Amniotic epithelial cell (primary cell): ENCODE measurements around the gene ARHGAP20.

Source experiments
- DNase-seq: peaks from one replicate; pipeline ENCODE4 v3.0.0-alpha.2; 2010; ENCODE audit warnings: low read depth

Gene ARHGAP20

DNA sequence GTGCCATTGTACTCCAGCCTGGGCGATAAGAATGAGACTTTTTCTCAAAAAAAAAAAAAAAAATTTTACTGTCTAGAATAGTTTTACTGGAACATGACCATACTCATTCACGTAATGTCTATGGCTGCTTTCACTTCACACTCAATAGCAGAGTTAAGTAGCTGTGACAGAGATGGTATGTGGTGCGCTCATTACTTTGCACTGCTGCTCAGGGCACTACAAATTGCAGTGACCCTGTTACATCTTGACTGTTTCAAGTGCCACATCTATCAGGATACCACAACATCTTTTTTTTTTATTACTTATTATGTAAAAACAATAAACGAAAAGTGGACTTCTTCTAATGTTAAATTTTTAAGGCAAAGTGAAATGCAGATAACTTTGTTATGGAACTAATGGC is 110.3 kb downstream of the ARHGAP20 start:
- no peak for DNase-seq

DNA sequence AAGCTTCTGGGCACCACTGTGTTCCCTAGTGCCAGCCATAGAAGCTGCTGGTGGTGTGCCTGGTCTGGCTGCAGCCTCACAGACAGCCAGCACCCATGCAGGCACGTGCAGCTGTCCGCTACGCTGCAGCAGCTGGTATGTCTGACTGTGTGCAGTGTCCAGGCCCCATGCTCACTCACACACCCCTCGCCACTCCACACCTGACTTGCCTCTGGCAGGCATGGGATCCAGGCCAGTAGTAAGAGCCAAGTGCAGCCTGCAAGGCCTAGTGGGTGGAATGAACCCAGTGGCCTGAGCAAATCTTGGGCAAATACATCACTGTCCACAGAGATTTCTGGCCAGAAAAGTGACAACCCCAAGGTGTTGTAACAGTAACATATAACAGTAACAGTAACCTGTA is 111.9 kb downstream of the ARHGAP20 start:
- no peak for DNase-seq

GRCh38 chr11:110599207-110599606 is 113.0 kb downstream of the ARHGAP20 start:
- DNase-seq: no peak

DNA sequence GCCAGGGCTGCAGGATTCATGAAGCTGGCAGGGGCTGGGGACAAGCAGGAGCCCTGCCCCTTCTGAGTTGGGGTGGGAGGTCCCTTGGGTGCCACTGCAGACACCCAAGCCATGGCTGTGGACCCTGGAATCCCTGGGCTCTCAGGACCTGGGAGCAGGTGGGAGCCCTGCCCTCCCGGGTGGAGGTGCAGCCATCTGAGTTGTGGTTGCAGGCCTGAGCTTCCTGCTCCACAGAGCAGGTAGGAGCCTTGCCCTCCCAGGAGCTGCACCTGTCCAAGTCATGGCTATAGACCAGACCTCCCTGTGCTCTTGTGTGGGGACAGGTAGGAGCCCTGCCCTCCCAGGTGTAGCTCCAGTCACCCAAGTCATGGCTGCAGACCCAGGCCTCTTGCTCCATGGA is 113.5 kb downstream of the ARHGAP20 start:
- no peak for DNase-seq

DNA sequence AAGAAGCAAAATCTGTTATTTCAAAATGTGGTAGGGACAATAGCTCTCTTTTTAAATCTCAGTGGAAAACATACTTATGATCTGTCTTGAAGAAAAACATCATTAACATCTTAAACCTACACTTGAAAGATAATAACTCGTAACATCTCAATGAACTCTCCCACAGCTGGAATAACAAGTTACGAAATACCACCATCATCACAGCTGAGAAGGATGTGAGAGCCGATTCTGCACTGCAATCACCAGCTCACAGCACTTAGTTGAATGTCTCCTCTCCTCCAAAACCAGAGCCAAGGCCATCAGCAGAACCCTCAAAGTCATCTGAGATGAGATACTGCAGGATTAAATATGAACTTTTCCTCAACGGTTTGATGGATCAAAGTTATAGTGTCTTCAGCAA is 124.3 kb downstream of the ARHGAP20 start:
- peak; percentile 59 for DNase-seq

DNA sequence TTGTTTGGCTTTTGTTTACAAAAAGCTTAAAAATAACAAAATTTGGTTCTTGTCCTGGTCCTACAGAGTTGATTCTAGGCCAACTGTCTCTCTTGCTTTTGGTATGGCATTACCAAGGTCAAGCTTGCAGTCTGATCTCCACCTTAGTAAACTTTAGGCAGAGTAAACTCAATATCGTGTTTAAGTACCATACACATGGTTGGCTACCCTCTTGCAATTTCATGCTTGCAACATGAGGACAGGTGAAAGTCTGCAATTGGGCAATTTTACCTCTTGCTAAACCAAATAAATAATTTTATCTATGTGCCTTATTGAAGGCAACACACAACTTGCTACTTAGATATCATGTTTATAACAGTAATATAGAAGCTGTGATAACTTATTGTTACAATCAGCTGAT is 125.1 kb downstream of the ARHGAP20 start:
- no peak for DNase-seq

GRCh38 chr11:110584150-110584549 is 128.1 kb downstream of the ARHGAP20 start:
- DNase-seq: no peak

- no peak for DNase-seq
Measured at GRCh38 chr11:110582728-110583432, 129.4 kb downstream of the ARHGAP20 start.

DNA sequence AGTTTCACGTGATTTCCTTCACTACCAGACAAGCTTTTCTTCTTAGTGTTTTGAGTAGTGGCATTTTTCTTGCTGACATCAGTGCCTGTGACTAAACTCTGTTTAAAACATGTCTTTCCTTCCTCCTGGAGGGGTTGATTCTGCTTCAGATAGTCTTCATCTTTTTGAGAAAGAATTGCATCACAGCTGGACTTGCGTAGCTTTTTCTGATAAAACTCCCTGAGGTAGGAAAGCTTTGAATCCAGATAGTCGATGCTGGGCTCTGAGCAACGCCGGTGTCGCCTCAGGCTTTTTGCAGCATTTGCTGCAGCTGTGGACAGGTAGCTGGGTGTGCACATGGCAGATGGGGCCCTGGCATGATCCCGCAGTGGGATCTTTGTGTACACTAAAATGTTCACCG is 131.7 kb downstream of the ARHGAP20 start:
- peak; percentile 34 for DNase-seq

DNA sequence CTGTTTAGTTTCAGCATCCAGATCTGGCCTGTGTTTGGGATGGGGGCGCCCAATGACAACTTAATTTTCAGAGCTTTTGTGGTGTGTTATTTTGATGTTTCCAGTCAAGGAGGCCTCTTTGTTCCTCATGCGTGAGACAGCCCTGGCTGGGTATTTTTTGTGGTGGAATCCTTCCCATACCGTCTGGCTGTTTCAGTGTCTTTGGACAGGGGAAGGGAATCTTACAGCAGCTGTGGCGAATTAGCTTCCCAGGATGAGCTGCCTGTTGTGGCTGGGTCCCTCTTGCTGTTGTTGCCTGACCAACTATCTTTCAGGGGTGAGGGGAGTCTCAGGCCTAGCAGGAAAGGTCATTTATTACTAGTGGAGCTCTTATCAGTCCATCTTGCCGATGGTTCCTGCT is 138.8 kb downstream of the ARHGAP20 start:
- no peak for DNase-seq

GRCh38 chr11:110571081-110571720 is 141.0 kb downstream of the ARHGAP20 start:
- DNase-seq: peak; percentile 86

- DNase-seq: no peak
Measured at GRCh38 chr11:110566577-110566976, 145.7 kb downstream of the ARHGAP20 start.

DNA sequence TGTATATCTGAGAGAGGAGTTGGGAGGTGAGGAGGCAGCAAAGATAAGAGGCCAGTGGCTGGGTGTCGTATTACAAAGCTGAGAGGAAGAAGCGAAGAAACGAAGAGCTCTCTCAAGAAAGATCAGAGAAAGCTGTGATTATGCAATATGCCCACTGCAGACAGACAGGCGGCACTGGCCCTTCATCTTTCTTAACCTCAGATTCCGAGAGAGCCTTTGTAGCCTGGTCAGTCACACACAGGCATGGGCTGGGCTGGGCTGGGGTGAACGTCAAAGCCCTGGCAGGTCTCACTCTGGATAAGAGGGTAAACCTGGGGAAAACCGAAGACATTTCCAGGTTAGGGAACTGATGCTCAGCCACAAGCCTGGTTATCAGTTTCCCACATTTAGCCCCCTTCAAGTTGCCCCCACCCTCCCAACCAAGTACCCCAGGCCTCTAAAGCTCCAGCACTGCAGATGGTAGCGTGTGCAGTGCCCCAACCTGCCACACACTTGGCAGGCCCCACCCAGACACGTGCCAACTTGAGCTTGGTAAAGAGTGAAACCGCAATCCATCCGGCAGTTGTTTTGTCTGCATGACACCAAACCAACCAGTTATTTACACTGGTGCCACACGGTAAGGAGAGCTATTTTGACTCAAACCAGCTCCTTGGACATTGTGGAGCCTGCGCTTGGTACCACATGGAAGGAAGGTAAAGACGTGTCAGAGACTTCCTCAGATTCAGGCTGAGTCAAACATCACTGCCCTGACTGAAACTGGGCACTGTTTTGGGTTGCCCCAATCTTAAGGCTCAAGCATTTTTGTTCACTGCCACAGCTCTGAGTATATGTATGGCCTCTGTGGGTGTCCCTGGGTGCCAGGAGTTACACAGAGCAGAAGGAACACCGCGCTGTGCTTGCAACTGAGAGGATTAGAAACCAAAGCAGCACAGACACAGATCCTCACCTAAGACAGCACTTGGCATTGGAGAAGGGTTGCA is 146.6 kb downstream of the ARHGAP20 start:
- peak; percentile 98 for DNase-seq

DNA sequence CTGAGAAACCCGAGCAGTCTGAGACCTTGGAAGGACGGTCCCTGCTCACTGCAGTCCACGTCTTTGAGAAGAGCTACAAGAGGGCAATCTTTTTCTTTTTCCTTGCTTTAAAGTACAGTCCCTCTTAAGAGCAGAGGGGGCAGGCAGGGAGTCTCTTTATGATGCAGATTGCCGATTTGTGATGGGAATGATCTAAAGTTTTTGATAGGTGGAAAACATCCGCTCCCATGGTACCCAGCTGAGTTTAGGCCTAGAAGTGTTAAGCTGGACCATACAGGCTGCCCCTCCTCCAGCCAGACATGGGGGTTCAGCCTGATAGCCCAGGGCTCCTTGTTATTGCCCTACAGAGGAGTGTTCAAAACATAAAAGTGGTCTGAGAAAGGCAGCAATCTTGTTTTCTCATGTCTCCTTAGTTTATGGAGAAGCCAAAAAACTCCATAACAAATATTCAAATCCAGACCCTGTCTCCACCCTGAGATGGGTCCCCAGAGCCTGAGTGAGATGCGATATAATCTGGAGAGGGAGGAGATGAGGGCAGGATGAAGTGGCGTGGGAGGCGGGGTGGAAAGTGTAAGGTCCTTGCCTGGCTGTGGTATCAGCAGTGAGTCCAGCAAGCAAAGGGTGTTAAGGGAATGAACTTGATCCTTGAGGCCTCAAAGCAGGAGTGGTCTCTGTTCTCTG is 147.4 kb downstream of the ARHGAP20 start:
- DNase-seq: no peak

- DNase-seq: no peak
Measured at GRCh38 chr11:110544779-110545178, 167.5 kb downstream of the ARHGAP20 start.

GRCh38 chr11:110538154-110538553 is 174.1 kb downstream of the ARHGAP20 start:
- DNase-seq: no peak

- DNase-seq: peak; percentile 51
Measured at GRCh38 chr11:110530900-110531741, 181.1 kb downstream of the ARHGAP20 start.

DNA sequence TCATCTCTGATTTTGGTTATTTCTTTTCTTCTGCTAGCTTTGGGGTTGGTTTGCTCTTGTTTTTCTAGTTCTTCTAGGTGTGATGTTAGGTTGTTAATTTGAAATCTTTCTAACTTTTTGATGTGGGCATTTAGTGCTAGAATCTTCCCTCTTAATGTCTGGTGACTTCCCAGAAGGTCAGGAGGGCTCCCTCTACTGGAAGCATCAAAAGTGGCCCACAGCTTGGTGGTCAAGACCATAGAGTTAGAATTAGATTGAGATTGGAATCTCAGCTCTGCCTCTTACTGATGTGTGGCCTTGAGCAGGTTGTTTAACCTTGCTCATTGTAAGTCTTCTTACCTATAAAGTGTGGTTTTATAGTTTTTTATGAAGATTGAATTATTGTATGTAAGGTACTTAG is 183.2 kb downstream of the ARHGAP20 start:
- no peak for DNase-seq

DNA sequence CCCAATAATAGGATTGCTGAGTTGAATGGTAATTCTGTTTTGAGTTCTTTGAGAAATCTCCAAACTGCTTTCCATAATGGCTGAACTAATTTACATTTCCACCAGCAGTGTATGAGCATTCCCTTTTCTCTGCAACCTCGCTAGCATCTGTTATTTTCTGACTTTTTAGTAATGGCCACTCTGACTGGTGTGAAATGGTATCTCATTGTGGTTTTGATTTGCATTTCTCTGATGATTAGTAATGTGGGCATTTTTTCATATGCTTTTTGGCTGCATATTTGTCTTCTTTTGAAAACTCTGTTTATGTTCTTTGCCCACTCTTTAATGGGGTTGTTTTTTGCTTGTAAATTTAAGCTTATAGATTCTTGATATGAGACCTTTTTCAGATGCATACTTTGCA is 185.1 kb downstream of the ARHGAP20 start:
- DNase-seq: peak; percentile 37
